Choroid plexus epithelial cell (primary cell): ENCODE results near the gene ADGRD1.

ENCODE experiments used
- DNase-seq: peaks from one replicate; pipeline ENCODE4 v3.0.0-alpha.2; 2010; ENCODE audit warnings: low read depth
- H3K4me3 ChIP-seq: 2 replicates; pipeline ENCODE4 v1.5.1; 2011; ENCODE audit warnings: low read depth, mild to moderate bottlenecking, control low read depth, low read length, moderate library complexity
- CTCF ChIP-seq: conservative IDR thresholded peaks from 2 replicates; pipeline ENCODE4 v1.5.1; 2011; ENCODE audit warnings: low read depth, mild to moderate bottlenecking, control low read depth, inconsistent platforms, low read length, moderate library complexity

ADGRD1 gene

GRCh38 chr12:131060011-131060703 is 106.5 kb downstream of the ADGRD1 start:
- no peak overlapping the region for H3K4me3 ChIP-seq
- TF ChIP-seq CTCF = no peak
- DNase-seq = no peak

- no peak for TF ChIP-seq CTCF
- no peak for DNase-seq
- no peak overlapping the region for H3K4me3 ChIP-seq
Measured at GRCh38 chr12:131061041-131061806, 107.5 kb downstream of the ADGRD1 start.

GRCh38 chr12:131063413-131063812 is 109.7 kb downstream of the ADGRD1 start:
- no peak for DNase-seq
- no peak for TF ChIP-seq CTCF
- no peak overlapping the region for H3K4me3 ChIP-seq

GRCh38 chr12:131063960-131064359 is 110.3 kb downstream of the ADGRD1 start:
- no peak overlapping the region for H3K4me3 ChIP-seq
- no peak for DNase-seq
- no peak for TF ChIP-seq CTCF

GRCh38 chr12:131065279-131065678 is 111.6 kb downstream of the ADGRD1 start:
- TF ChIP-seq CTCF = no peak
- no peak for DNase-seq
- no peak overlapping the region for H3K4me3 ChIP-seq

GRCh38 chr12:131065801-131066200 is 112.1 kb downstream of the ADGRD1 start:
- no peak for TF ChIP-seq CTCF
- no peak overlapping the region for H3K4me3 ChIP-seq
- DNase-seq = no peak
